Measurements from ENCODE around the gene CADM1.
"Not testable (repeated sequence)": the region's sequence is repeated elsewhere in the genome, so short reads cannot be mapped to it uniquely, and the experiment has no call there.

The CADM1 gene

DNA sequence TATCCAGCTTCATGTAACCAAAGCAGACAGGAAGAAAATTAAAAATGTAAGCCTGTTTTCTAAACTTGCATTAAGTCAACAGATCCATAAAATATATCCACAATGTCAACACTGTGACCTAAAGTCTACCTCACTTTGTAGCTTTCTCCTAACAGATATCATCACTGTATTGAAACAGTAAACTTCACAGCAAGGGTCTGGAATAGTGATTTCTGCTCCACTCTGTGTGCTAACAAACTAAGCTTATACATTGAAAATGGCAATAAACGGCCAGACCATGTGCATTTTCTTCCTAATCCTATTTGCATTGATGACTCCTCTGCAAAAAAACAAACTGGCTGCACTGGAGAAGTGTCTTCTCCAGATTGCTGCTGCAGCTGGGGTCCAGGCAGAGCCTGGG lies 26.8 kb downstream of the CADM1 start:
- no peak overlapping the region for H3K27ac Mint-ChIP-seq
- no peaks in the 10 kb centered on the region for H3K4me1 Mint-ChIP-seq (ENCODE audit: low read depth)
- no peaks in the 10 kb centered on the region for H3K36me3 Mint-ChIP-seq (ENCODE audit: low read depth)
- no peak for DNase-seq (ENCODE audit: low spot score)
- no peaks in the 10 kb centered on the region for H3K9me3 Mint-ChIP-seq
- no peak overlapping the region for H3K4me3 Mint-ChIP-seq
- no peaks in the 10 kb centered on the region for H3K27me3 Mint-ChIP-seq (ENCODE audit: low read depth)

DNA sequence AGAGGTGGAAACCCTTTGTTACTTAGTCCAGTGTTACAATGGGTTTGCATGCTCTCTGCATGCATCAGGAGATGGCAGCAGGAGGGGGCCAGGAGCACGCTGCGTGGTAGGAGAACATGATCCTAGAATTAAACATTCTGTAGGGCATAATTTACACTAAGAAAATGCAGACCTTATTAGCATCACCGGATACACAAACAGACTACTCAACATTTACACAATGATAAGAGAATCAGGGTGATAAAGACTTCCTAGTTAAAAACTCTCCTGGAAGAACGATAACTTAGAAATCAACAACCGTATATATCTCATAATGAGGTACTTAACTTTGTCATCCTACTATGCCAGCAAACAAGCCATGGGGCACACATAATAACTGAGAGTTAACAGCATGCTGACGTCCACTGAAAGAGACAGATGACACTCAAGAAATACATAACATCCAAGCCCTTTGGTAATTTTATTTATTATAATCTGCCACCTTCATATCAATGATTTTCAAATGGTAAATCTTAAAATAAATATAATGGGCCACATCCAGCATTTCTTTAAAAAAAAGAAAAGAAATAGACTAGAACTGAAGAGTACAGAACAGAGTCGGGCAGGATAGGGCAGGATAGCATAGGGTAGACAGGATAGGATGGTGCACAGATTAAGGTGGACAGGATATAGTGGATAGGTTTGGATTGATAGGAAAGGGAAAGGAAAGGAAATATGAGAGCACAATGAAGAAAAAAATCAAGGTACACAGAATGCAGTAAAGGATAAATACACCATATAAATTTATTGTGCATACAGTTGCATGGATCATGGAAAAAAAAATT lies 27.5 kb downstream of the CADM1 start:
- Mint-ChIP-seq H3K27ac (no peak overlapping the region), H3K9me3 (no peaks in the 10 kb centered on the region)
- DNase-seq (ENCODE audit: low spot score) = no peak

DNA sequence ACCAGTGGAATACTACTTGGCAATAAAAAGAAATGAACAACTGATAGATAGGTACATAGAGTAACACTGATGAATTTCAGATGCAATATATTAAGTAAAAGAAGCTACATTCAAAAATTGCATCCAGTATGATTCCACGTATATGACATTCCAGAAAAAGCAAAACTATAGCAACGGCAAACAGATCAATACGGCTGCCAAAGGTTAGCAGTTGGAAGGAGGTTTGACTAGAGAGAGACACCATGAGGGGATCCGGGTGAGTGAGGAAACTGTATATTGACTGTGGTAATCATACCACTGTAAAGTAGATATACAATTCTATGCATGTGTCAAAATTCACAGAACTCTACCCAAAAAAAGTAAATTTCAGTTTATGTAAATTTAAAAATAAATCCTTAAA lies 28.7 kb downstream of the CADM1 start:
- Mint-ChIP-seq H3K27ac (no peak overlapping the region), H3K9me3 (no peaks in the 10 kb centered on the region)
- DNase-seq (ENCODE audit: low spot score) = no peak

More for the DNA sequence above, 27.5 kb downstream of the CADM1 start:
- no peaks in the 10 kb centered on the region for H3K27me3 Mint-ChIP-seq (ENCODE audit: low read depth)
- H3K4me1 Mint-ChIP-seq (ENCODE audit: low read depth) = no peaks in the 10 kb centered on the region
- no peak overlapping the region for H3K4me3 Mint-ChIP-seq
- no peaks in the 10 kb centered on the region for H3K36me3 Mint-ChIP-seq (ENCODE audit: low read depth)

DNA sequence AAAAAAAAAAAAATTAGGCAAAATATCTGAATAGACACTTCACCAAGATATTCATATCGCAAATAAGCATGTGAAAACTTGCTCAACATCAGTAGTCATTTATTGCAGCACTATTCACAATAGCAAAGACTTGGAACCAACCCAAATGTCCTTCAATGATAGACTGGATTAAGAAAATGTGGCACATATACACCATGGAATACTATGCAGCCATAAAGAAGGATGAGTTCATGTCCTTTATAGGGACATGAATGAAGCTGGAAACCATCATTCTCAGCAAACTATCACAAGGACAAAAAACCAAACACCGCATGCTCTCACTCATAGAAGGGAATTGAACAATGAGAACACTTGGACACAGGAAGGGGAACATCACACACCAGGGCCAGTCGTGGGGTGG lies 29.9 kb downstream of the CADM1 start:
- H3K9me3 Mint-ChIP-seq; H3K27me3 Mint-ChIP-seq (ENCODE audit: low read depth); DNase-seq (ENCODE audit: low spot score); H3K27ac Mint-ChIP-seq; H3K4me1 Mint-ChIP-seq (ENCODE audit: low read depth); H3K36me3 Mint-ChIP-seq (ENCODE audit: low read depth); H3K4me3 Mint-ChIP-seq: not testable (repeated sequence)

More for the DNA sequence above, 28.7 kb downstream of the CADM1 start:
- Mint-ChIP-seq H3K36me3 (ENCODE audit: low read depth) (no peaks in the 10 kb centered on the region), H3K4me1 (ENCODE audit: low read depth) (no peaks in the 10 kb centered on the region), H3K27me3 (ENCODE audit: low read depth) (no peaks in the 10 kb centered on the region), H3K4me3 (no peak overlapping the region)

- no peak overlapping the region for H3K4me3 Mint-ChIP-seq
Observed at GRCh38 chr11:115473167-115473566, 31.0 kb downstream of the CADM1 start.

GRCh38 chr11:115471367-115471766 lies 32.8 kb downstream of the CADM1 start:
- Mint-ChIP-seq H3K27me3 (ENCODE audit: low read depth) (no peaks in the 10 kb centered on the region), H3K9me3 (no peaks in the 10 kb centered on the region), H3K27ac (no peak overlapping the region), H3K36me3 (ENCODE audit: low read depth) (no peaks in the 10 kb centered on the region), H3K4me1 (ENCODE audit: low read depth) (no peaks in the 10 kb centered on the region), H3K4me3 (no peak overlapping the region)
- no peak for DNase-seq (ENCODE audit: low spot score)

More at GRCh38 chr11:115473167-115473566, 31.0 kb downstream of the CADM1 start:
- no peaks in the 10 kb centered on the region for H3K4me1 Mint-ChIP-seq (ENCODE audit: low read depth)
- H3K27ac Mint-ChIP-seq = no peak overlapping the region
- H3K36me3 Mint-ChIP-seq (ENCODE audit: low read depth) = no peaks in the 10 kb centered on the region
- no peaks in the 10 kb centered on the region for H3K27me3 Mint-ChIP-seq (ENCODE audit: low read depth)
- no peak for DNase-seq (ENCODE audit: low spot score)
- no peaks in the 10 kb centered on the region for H3K9me3 Mint-ChIP-seq

GRCh38 chr11:115470928-115471327 lies 33.3 kb downstream of the CADM1 start:
- H3K27ac Mint-ChIP-seq = no peak overlapping the region
- no peak overlapping the region for H3K4me3 Mint-ChIP-seq
- no peaks in the 10 kb centered on the region for H3K27me3 Mint-ChIP-seq (ENCODE audit: low read depth)
- no peak for DNase-seq (ENCODE audit: low spot score)
- H3K36me3 Mint-ChIP-seq (ENCODE audit: low read depth) = no peaks in the 10 kb centered on the region
- H3K4me1 Mint-ChIP-seq (ENCODE audit: low read depth) = no peaks in the 10 kb centered on the region
- no peaks in the 10 kb centered on the region for H3K9me3 Mint-ChIP-seq

DNA sequence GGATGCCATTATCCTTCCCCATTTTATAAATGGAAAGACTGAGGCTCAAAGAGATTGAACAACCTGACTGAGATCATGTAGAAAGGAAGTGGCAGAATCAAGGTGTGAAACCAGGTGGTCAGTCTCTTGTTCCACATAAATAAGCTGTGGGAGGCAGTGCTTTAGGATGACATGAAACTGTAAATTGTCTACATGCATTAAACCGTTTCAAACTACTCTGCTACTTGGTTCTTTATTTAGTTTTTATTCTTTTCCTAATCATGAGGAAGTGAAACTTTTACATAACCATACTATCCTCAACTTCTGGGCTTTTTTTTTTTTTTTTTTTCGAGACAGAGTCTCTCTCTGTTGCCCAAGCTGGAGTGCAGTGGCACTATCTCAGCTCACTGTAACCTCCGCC lies 34.9 kb downstream of the CADM1 start:
- no peak for DNase-seq (ENCODE audit: low spot score)
- Mint-ChIP-seq H3K27me3 (ENCODE audit: low read depth) (no peaks in the 10 kb centered on the region), H3K4me3 (no peak overlapping the region), H3K4me1 (ENCODE audit: low read depth) (no peaks in the 10 kb centered on the region), H3K9me3 (no peaks in the 10 kb centered on the region), H3K27ac (no peak overlapping the region), H3K36me3 (ENCODE audit: low read depth) (no peaks in the 10 kb centered on the region)

DNA sequence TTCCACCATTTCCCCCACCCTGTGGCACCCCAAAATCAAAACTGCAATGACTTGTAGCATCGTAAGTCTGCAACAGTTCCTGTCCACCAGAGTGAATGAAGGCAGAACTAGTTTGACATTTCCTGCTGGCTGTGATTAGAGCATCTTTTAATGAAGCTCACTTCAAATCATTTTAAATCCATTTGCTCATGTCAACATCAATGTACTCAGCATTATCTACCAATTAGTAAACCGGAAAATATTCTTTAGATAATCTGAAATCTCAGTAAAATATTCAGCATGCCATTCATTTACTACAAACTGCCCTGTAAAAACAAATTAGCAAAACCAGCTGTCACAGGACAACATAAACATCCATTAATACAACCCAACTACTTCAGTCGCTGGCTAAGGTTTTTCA lies 38.1 kb downstream of the CADM1 start:
- DNase-seq (ENCODE audit: low spot score) = no peak
- Mint-ChIP-seq H3K9me3 (no peaks in the 10 kb centered on the region), H3K27me3 (ENCODE audit: low read depth) (peaks cover 4% of the 10 kb centered on the region), H3K4me3 (no peak overlapping the region), H3K4me1 (ENCODE audit: low read depth) (no peaks in the 10 kb centered on the region), H3K27ac (no peak overlapping the region), H3K36me3 (ENCODE audit: low read depth) (no peaks in the 10 kb centered on the region)

DNA sequence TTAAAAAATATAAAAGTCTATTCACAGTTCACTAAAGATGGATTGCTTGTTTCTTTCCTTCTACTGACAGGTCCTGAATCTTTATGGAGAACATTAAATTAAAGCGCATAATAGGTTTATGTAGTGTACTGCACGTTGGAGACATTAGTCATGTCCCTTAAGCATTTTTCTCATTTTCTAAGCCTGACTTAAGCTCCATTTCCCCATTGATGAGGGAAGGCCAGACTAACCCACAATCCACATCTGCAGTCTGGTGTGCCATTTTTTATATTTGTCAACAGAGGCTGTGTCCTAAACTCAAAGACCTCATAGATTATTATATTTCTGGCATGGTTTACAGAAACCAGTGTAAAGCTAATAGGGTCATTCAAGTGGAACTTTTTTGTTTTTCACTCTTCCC lies 39.9 kb downstream of the CADM1 start:
- H3K4me3 Mint-ChIP-seq = no peak overlapping the region
- no peaks in the 10 kb centered on the region for H3K9me3 Mint-ChIP-seq
- H3K27ac Mint-ChIP-seq = no peak overlapping the region
- H3K4me1 Mint-ChIP-seq (ENCODE audit: low read depth) = no peaks in the 10 kb centered on the region
- H3K36me3 Mint-ChIP-seq (ENCODE audit: low read depth) = no peaks in the 10 kb centered on the region
- DNase-seq (ENCODE audit: low spot score) = no peak
- peaks cover 4% of the 10 kb centered on the region for H3K27me3 Mint-ChIP-seq (ENCODE audit: low read depth)

DNA sequence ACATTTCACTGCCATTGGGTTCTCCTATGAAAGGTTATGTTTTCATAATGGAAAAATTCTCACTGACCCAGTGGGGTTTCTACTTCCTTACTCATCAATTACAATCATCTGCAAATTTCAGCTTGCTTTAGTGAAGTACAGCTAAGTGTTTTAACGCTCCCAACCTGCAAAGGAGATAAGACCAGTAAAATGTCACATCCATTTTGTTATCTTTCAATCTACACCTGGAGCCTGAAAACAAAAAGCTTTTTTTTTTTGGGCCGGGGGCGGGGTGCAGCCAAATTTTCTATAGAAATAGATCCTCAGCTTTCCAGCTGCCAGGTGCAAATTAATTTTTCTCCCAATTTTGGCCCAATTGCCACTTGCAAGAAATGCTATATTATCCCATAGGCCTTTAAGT lies 40.6 kb downstream of the CADM1 start:
- Mint-ChIP-seq H3K4me3 (no peak overlapping the region), H3K36me3 (ENCODE audit: low read depth) (no peaks in the 10 kb centered on the region), H3K4me1 (ENCODE audit: low read depth) (no peaks in the 10 kb centered on the region), H3K27me3 (ENCODE audit: low read depth) (peaks cover 4% of the 10 kb centered on the region), H3K9me3 (no peaks in the 10 kb centered on the region), H3K27ac (no peak overlapping the region)
- no peak for DNase-seq (ENCODE audit: low spot score)

- Mint-ChIP-seq H3K27me3 (ENCODE audit: low read depth) (peaks cover 4% of the 10 kb centered on the region), H3K36me3 (ENCODE audit: low read depth) (no peaks in the 10 kb centered on the region), H3K4me1 (ENCODE audit: low read depth) (no peaks in the 10 kb centered on the region), H3K4me3 (no peak overlapping the region), H3K9me3 (no peaks in the 10 kb centered on the region), H3K27ac (no peak overlapping the region)
- DNase-seq (ENCODE audit: low spot score) = no peak
Observed at GRCh38 chr11:115462757-115463156, 41.5 kb downstream of the CADM1 start.

- H3K36me3 Mint-ChIP-seq (ENCODE audit: low read depth) = no peaks in the 10 kb centered on the region
- no peak overlapping the region for H3K27ac Mint-ChIP-seq
- H3K4me3 Mint-ChIP-seq = no peak overlapping the region
- no peaks in the 10 kb centered on the region for H3K9me3 Mint-ChIP-seq
- H3K4me1 Mint-ChIP-seq (ENCODE audit: low read depth) = no peaks in the 10 kb centered on the region
- DNase-seq (ENCODE audit: low spot score) = no peak
- peaks cover 4% of the 10 kb centered on the region for H3K27me3 Mint-ChIP-seq (ENCODE audit: low read depth)
Observed at GRCh38 chr11:115462004-115462541, 42.1 kb downstream of the CADM1 start.

DNA sequence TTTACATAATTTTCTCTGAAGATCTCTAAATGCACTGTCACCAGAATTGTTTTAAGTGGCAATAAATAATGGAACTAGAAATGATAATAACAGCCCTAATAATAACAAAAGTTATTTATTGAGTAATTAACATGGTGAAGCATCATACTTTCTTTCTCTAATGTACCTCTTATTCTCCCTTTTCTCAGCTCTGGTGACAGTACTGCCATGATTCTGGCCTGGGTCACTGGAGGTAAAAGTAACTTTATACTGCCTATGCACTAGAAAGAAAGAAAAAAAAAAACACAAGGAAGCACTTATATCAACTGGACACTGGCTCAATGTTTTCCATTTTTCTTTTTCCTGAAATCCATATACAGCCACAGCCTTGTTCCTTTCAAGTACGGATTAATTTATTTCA lies 43.7 kb downstream of the CADM1 start:
- no peaks in the 10 kb centered on the region for H3K36me3 Mint-ChIP-seq (ENCODE audit: low read depth)
- H3K27me3 Mint-ChIP-seq (ENCODE audit: low read depth) = peaks cover 9% of the 10 kb centered on the region
- no peaks in the 10 kb centered on the region for H3K9me3 Mint-ChIP-seq
- H3K4me1 Mint-ChIP-seq (ENCODE audit: low read depth) = no peaks in the 10 kb centered on the region
- H3K27ac Mint-ChIP-seq = no peak overlapping the region
- H3K4me3 Mint-ChIP-seq = no peak overlapping the region
- no peak for DNase-seq (ENCODE audit: low spot score)

DNA sequence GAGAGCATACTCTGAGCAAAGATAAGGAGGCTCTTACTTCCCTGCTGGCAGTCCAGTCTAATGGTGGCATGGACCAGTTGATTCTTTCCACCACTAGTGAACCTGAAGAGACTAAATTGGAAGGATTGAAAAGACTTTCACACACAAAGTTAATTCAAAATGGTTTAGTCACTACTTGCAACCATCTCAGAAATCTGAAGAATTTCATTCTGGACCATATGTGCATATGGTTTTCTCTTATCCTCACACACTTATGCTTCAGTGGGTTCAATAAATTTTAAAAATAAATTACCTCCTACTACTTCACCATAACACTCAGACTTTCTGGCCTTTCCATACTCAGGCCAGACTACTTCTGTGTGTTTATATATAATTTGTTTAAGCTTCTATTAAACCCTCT lies 44.7 kb downstream of the CADM1 start:
- Mint-ChIP-seq H3K27me3 (ENCODE audit: low read depth) (peaks cover 9% of the 10 kb centered on the region), H3K27ac (no peak overlapping the region), H3K36me3 (ENCODE audit: low read depth) (no peaks in the 10 kb centered on the region), H3K4me3 (no peak overlapping the region), H3K4me1 (ENCODE audit: low read depth) (no peaks in the 10 kb centered on the region), H3K9me3 (no peaks in the 10 kb centered on the region)
- DNase-seq (ENCODE audit: low spot score) = no peak

Measured in T-helper 2 cell treated with Interferon-gamma antibody and Interleukin-4, amounts not matched to agents 5 μg/mL and 100 μg/mL, for 36 hours (primary cell).